NAMALWA (cell line): Measurements from ENCODE around the gene PIH1D1.

Experiments
- DNase-seq: peaks from one replicate; pipeline ENCODE4 v3.0.0-alpha.2; 2015; ENCODE audit warnings: low spot score

The PIH1D1 gene

GRCh38 chr19:49451430-49452181 is at the start of gene PIH1D1:
TSS of gene PIH1D1 (minus strand) at chr19:49451814. CDS start at chr19:49451574, 240 bp downstream.
- peak; percentile 99 for DNase-seq

GRCh38 chr19:49499030-49499670 is 47.5 kb upstream of the PIH1D1 start:
- DNase-seq, result peak; percentile 28

- no peak for DNase-seq
Observed at GRCh38 chr19:49498475-49498874, 46.9 kb upstream of the PIH1D1 start.

GRCh38 chr19:49497789-49498103 is 46.1 kb upstream of the PIH1D1 start:
- DNase-seq, result no peak

GRCh38 chr19:49497047-49497788 is 45.6 kb upstream of the PIH1D1 start:
- peak; percentile 86 for DNase-seq

- DNase-seq, result no peak
Observed at GRCh38 chr19:49496574-49497008, 45.0 kb upstream of the PIH1D1 start.

GRCh38 chr19:49492573-49493405 is 41.2 kb upstream of the PIH1D1 start:
- DNase-seq, result peak; percentile 78

- DNase-seq, result peak; percentile 60
Observed at GRCh38 chr19:49491804-49492572, 40.4 kb upstream of the PIH1D1 start.

GRCh38 chr19:49491030-49491803 is 39.6 kb upstream of the PIH1D1 start:
- peak; percentile 35 for DNase-seq

- DNase-seq, result peak; percentile 34
Observed at GRCh38 chr19:49490287-49491029, 38.8 kb upstream of the PIH1D1 start.

- DNase-seq, result peak; percentile 45
Observed at GRCh38 chr19:49489601-49490167, 38.1 kb upstream of the PIH1D1 start.

GRCh38 chr19:49488863-49489537 is 37.4 kb upstream of the PIH1D1 start:
- DNase-seq, result no peak

GRCh38 chr19:49488046-49488862 is 36.6 kb upstream of the PIH1D1 start:
- peak; percentile 45 for DNase-seq

GRCh38 chr19:49487277-49488045 is 35.8 kb upstream of the PIH1D1 start, which contains the start of gene RPL13A:
TSS of gene RPL13A (plus strand) at chr19:49487608. CDS start at chr19:49487630, 22 bp downstream.
- DNase-seq, result peak; percentile 99

GRCh38 chr19:49486710-49487276 is 35.2 kb upstream of the PIH1D1 start:
- DNase-seq, result no peak

- DNase-seq, result no peak
Observed at GRCh38 chr19:49486232-49486631, 34.6 kb upstream of the PIH1D1 start.
